HUDEP-2 (cell line): ENCODE results near the gene DUSP2.

ENCODE experiments used
- DNase-seq, 76 experiments: peaks; one replicate each; lab custom pipeline; 2025; ENCODE audit not compliant: unreplicated experiment in 76 of 76; lab: John Stamatoyannopoulos, UW

DUSP2 gene

GRCh38 chr2:96105994-96106715 lies 39.1 kb downstream of the DUSP2 start:
- no peak for DNase-seq

- DNase-seq: no peak
Measured at GRCh38 chr2:96105152-96105915, 39.9 kb downstream of the DUSP2 start.

GRCh38 chr2:96104487-96104861 lies 40.8 kb downstream of the DUSP2 start:
- no peak for DNase-seq

GRCh38 chr2:96103761-96104486 lies 41.3 kb downstream of the DUSP2 start:
- no peak for DNase-seq

GRCh38 chr2:96103187-96103601 lies 42.0 kb downstream of the DUSP2 start:
- DNase-seq: no peak

- DNase-seq: no peak
Measured at GRCh38 chr2:96102596-96103186, 42.5 kb downstream of the DUSP2 start.

- no peak for DNase-seq
Measured at GRCh38 chr2:96100893-96101304, 44.3 kb downstream of the DUSP2 start.

GRCh38 chr2:96099861-96100798 lies 45.1 kb downstream of the DUSP2 start:
- DNase-seq: no peak

GRCh38 chr2:96098900-96099590 lies 46.2 kb downstream of the DUSP2 start:
- no peak for DNase-seq

GRCh38 chr2:96097951-96098823 lies 47.1 kb downstream of the DUSP2 start:
- no peak for DNase-seq

GRCh38 chr2:96097441-96097840 lies 47.8 kb downstream of the DUSP2 start:
- no peak for DNase-seq

- peak in 12 of 76 experiments; percentile 2 to 66 (median 14) for DNase-seq
Measured at GRCh38 chr2:96095116-96095636, 50.1 kb downstream of the DUSP2 start.

- DNase-seq: no peak
Measured at GRCh38 chr2:96093528-96093927, 51.7 kb downstream of the DUSP2 start.
